Stimulated activated CD8-positive, alpha-beta memory T cell treated with anti-CD3 and anti-CD28 coated beads, Interleukin-4, amount 100 ng/mL, for 24 hours (primary cell): ENCODE results near the gene APOL3.
"Not testable (repeated sequence)": the region's sequence is repeated elsewhere in the genome, so short reads cannot be mapped to it uniquely, and the experiment has no call there.

Source experiments
- DNase-seq: peaks from one replicate; pipeline ENCODE4 v3.0.0-alpha.2; 2020; ENCODE audit warnings: low read depth

The APOL3 gene

DNA sequence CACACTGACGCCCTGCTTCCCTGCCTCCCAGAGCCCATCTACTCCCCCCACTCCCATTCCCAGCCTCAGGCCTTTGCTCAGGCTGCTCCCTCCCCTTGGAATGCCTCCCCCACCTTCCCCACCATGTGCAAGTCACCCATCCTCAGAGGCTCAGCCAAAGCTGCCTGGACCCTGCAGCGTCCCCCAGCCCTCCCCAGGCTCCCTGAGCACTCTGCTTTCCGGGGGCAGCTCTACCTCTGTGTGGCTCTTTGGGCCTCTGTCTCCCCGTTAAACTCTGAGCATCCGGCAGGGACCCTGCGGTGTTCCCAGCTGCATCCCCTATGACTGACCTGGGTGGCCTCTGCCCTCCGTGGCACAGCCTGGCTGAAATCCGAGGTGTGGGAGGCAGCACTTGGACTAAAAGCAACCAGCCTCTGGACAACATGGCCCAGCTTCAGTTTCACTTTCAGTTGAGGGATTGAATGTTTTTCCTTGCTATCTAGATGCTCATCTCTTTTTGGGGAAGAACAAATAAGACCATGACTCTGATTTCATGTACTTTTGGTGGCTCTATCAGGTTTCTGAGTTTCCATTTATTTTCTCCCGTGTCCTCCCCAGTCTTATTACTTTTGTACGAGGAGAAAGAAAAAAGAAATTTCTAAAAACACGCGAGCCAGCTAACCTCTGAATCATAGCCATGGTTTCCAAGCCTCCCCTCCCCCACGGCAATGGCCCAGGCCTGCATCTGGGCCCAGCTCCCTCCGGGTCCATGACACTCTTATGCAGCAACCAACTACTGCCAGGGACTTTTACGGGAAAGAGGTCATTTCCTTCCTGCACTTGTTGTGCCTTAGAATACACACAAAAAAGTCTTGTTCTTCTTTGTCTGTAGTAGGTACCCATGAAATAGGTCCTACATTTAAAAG is 3.8 kb downstream of the APOL3 start:
- DNase-seq = peak; percentile 61

DNA sequence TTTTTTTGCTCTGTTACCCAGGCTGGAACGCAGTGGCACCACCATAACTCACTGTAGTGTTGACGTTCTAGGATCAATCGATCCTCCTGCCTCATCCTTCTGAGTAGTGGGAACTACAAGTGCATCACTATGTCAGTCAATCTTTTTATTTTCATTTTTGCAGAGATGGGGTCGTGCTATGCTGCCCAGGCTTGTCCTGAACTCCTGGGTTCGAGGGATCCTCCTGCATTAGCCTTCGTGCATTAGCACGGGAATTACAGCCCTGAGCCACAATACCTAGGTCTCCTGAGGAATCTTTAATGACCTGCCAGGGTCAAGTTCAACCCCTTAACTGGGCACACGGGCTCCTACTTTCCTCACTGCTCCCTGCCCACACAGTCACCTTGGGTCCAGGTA is 4.4 kb downstream of the APOL3 start:
- no peak for DNase-seq

GRCh38 chr22:36155702-36156101 is 4.9 kb downstream of the APOL3 start:
- DNase-seq = no peak

- no peak for DNase-seq
Measured at GRCh38 chr22:36154423-36154945, 6.1 kb downstream of the APOL3 start.

DNA sequence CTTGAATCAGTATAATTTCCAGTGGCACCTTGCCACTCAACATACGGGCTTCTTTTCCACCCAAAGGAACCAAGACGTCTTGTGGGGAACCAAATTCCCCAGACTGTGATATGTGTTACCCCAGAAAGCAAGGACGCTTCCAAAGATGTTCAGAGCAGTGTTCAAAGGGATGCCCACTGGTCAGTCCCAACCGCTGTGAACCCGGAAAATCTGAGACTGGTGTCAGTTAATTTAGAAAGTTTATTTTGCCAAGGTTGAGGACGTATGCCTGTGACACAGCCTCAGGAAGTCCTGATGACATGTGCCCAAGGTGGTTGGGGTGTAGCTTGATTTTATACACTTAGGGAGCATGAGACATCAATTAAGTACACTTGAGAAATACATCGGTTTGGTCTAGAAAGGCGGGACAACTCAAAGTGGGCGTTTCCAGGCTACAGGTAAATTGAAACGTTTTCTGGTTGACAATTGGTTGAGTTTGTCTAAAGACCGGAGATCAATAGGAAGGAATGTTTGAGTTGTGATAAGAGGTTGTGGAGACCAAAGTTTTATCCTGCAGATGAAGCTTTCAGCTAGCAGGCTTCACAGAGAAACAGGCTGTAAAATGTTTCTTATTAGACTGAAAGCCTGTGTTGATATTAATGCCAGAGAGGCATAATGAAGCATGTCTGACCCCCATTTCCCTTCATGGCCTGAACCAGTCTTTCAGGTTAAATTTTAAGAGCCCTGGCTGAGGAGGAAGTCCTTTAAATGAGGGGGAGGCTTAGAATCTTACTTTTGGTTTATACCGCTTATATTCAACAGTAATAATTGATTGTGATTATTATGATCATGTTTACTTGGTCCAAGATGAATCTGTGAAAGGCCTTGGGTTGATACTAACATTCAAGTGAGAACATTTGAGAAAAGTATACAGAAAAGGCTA is 6.8 kb downstream of the APOL3 start:
- no peak for DNase-seq

- DNase-seq = not testable (repeated sequence)
Measured at GRCh38 chr22:36152821-36153220, 7.7 kb downstream of the APOL3 start.

GRCh38 chr22:36152088-36152487 is 8.5 kb downstream of the APOL3 start:
- DNase-seq = no peak

DNA sequence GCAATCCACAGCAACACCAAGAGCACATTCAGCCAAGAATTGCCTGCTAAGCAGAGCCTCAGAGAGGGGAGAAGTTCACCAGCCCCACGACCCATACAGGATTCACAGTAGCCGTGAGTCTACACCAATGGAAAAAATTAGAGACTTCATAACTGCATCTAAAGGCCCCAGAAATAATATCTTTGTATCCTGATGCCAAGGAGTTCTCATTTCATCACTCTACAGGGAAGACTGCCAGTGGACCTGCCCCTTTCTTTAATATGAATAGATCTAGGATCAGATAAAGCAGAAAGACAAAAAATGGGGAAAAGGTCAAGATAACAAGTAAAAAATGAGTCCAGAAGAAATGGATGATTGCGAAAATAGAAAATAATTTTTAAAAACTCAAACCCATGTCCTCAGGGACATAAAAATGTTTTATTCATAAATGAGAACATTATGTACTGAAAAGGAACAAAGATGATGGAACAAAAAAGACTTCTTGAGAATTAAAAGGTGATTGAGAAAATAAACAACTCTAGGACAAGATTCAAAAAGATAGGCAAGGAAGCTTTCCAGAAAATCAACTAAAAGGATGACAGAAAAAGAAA is 9.5 kb downstream of the APOL3 start:
- DNase-seq = no peak

DNA sequence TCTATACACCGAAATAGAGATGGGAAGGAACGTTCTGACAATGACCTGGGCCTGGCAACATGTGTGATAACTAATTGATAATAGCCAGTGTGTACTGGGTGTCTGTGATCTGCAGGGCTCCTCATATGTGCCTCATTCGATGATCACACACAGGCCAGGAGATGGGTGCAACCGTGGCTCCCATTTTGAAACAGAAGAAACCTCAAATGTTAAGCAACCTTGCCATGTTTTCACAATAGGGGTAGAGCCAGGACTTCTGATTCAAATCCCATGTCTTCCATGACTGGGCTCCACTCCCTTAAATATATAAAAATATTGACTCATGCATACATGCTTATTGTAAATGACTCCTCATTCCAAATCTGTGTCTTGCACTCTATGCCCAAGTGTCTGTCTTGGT is 11.1 kb downstream of the APOL3 start:
- DNase-seq = no peak

- no peak for DNase-seq
Measured at GRCh38 chr22:36148411-36148810, 12.1 kb downstream of the APOL3 start.

DNA sequence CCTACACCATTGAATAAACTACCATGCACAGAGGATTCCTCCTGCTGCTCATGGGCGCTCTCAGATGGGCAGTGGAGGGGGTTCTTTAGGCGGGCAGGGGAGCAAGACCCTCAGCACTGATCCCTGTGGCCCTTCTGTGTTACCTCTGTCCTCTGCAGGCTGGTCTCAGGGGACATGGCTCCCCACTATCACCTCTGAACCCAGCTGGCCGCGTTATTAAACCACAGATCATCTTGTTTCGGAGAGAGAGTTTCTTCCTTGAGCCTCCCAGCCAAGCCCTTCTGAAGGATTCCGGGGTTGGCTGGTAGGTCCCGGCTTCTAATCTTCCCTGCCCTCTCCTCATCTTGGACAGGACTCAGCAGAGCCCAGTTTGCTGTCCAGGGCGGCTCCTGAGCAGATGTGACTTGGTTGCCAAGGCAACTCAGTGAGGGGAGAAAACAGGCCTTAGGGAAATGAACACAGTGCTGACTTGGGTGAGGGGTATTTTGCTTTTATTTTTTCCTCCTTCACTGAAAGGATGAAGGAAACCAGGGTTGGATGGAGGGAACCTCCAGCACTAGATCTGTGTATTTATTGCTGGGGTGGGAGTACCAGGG is 13.3 kb downstream of the APOL3 start:
- no peak for DNase-seq

- DNase-seq = no peak
Measured at GRCh38 chr22:36145881-36146280, 14.7 kb downstream of the APOL3 start.

- DNase-seq = no peak
Measured at GRCh38 chr22:36144886-36145541, 15.5 kb downstream of the APOL3 start.

GRCh38 chr22:36143956-36144355 is 16.6 kb downstream of the APOL3 start:
- DNase-seq = no peak

- no peak for DNase-seq
Measured at GRCh38 chr22:36143066-36143815, 17.3 kb downstream of the APOL3 start.

GRCh38 chr22:36141481-36141880 is 19.1 kb downstream of the APOL3 start:
- DNase-seq = no peak

- not testable (repeated sequence) for DNase-seq
Measured at GRCh38 chr22:36138709-36139108, 21.8 kb downstream of the APOL3 start.

DNA sequence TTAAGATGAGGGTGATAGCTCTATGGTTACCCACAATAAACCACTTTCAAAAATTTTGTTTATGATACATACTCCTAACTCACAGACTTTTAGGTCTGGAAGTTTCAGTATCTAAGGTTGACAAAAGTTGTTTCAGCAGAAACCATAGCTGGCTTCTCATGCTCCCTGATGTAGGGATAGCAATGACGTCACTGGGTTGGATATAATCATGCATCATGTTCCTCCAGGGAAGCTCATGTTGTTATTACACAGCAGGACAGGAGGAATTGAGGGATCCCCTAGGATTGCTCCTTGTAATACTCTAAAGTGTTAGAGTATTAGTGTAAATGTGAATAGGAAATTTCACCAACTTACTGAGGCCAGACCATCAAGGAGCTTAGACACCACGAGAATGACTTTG is 23.6 kb downstream of the APOL3 start:
- DNase-seq = no peak

DNA sequence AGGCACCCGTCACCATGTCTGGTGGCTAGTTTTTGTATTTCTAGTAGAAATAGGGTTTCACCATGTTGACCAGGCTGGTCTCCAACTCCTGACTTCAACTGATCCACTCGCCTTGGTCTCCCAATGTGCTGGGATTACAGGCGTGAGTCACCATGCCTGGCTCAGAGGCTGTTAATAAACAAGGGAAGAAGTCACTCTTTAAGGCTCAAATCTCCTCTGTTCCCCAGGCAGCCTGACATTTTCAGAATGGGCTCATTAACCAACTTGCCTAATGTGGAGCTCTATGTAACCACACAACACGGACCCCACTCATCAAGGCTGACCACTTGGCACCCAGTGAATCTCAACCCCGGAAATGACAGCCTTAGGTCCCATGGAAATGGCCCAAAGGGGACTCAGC is 24.1 kb downstream of the APOL3 start:
- no peak for DNase-seq

- no peak for DNase-seq
Measured at GRCh38 chr22:36135306-36135980, 25.1 kb downstream of the APOL3 start.
